Renal cortex interstitium (tissue), 11 donors: ENCODE data around the gene GPR156. TPM values are rescaled to one million over a fixed set of nuclear protein-coding genes. Genes with fewer than 3 reads are reported as not detected.
"Not testable (repeated sequence)": the region's sequence is repeated elsewhere in the genome, so short reads cannot be mapped to it uniquely, and the experiment has no call there.

Experiments
- DNase-seq, 11 donors: peaks; one replicate each; pipeline ENCODE4 v3.0.0-alpha.2; 2013; ENCODE audit warnings: low read depth in 9 of 11, low spot score in 4 of 11; ENCODE audit errors: extremely low read depth in 1 of 11
- polyA plus RNA-seq, 3 donors: library from polyadenylated mRNA; unstranded; fragments of 120-200 nt; gene quantifications; one replicate each; pipeline ENCODE4 v1.2.1, GENCODE V29; 2013; ENCODE audit not compliant: insufficient read length in 3 of 3

Gene GPR156
- polyA plus RNA-seq, 3 donors = 2.5 to 3.0 (median 2.7) TPM

DNA sequence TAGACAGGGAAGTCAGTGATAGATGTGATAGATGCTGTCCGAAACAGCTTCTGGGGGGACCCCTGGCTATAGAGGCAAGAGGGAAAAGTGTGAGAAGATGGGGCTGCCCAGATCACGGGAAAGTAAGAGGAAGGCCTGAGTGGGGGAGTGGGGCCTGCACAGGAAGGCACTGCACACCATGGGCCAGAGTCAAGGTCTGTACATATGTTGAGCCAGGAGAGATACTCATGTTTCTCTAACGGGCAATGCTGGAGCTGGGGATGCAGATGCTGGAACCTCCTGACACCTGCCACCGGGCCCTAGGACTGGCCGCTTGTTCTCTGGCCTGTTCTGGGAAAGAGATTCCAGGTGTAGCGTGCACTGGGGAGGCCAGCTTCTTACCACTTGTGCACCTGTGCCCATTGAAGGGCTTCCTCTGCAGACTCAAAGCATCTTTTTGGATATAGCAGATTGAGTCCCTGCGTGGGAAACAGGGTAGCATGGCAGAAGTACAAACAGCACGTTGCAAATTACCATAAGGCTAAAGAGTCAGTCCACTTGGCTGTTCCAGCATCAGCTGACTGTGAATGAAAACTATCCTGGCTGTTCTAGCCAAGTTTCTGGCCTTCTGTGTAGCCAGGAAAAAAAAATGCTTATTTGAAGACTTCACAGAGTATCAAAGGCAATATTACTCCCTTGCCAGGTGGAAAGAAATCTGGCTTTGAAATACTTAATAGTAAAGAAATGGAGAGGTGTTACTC lies 113.7 kb downstream of the GPR156 start:
- no peak for DNase-seq

GRCh38 chr3:120170223-120170622 lies 114.8 kb downstream of the GPR156 start:
- no peak for DNase-seq

DNA sequence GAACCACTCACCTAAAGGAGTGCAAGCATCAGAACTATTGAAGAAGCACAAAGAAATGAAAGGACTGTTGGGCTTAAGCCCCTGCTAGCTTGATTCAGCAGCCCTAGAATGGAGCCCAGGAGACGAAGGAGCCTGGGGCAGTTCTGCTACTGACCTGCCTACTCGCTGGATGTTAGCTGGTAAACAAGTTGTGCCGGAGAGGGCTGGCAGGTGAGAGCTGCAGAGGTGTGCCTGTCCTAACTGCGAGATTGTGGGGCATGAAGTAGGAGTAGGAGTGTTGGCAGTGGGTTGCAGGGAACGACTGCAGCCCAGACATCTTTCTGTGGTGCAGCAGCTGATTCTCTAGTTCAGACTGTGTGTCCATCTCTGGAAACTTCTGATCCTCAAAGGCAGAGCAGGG lies 115.6 kb downstream of the GPR156 start:
- DNase-seq = no peak

- DNase-seq = no peak
These were observed 116.4 kb downstream of the GPR156 start for GRCh38 chr3:120168611-120169010.

GRCh38 chr3:120168038-120168437 lies 117.0 kb downstream of the GPR156 start:
- no peak for DNase-seq

DNA sequence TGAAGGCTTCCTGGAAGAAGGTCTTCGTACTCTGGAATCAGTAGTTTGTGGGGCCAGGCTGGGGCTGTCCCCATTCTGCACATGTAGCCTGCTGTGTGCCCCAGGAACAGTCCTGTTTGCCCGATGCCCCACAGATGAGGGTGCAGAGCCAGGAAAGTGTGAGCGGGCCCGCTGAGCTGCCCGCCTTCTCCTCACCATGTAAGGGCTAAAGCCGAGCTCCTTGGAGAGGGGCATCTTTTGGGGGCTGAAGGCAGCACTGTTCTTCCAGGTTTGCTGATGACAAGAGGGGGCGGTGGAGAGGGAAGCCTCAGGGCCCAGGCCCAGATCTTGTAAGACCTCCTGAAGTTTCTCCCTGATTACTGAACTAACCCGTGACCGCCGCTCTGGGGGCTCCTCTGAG lies 117.5 kb downstream of the GPR156 start:
- no peak for DNase-seq

- DNase-seq = no peak
These were observed 121.2 kb downstream of the GPR156 start for GRCh38 chr3:120163816-120164215.

DNA sequence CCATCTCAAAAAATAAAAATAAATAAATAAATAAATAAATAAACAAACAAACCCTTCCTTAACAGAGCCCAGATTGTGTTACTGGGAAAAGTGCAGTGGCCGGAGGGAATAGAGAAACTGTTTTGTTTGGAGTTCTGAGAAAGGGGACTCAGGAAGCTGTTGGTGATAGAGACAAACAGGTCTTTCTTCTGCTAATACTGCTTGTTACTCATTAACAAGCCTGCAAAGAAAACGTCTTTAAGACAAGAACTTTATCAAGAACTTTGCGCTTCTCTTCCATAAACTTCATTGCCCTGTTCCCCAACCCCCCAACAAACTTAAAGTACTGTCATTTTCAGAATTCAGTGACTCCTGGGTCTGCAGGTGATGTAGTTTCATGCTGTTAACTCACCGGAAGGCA lies 122.0 kb downstream of the GPR156 start:
- no peak for DNase-seq

- DNase-seq = no peak
These were observed 122.6 kb downstream of the GPR156 start for GRCh38 chr3:120162400-120162799.

DNA sequence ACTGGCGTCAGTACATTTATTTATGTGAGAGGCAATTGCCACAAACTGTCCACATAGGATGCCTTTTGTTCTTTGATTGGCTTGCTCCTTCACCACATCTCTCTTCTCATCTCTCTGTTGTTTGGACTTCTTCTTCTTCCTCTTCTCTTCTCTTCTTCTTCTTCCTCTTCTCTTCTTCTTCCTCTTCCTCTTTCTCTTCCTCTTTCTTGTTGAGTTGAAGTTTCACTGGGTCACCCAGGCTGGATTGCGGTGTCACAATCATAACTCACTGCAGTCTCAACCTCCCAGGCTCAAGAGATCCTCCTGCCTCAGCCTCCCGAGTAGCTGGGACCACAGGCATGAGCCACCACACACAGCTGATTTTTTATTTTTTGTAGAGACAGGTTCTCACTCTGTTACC lies 123.1 kb downstream of the GPR156 start:
- no peak for DNase-seq

DNA sequence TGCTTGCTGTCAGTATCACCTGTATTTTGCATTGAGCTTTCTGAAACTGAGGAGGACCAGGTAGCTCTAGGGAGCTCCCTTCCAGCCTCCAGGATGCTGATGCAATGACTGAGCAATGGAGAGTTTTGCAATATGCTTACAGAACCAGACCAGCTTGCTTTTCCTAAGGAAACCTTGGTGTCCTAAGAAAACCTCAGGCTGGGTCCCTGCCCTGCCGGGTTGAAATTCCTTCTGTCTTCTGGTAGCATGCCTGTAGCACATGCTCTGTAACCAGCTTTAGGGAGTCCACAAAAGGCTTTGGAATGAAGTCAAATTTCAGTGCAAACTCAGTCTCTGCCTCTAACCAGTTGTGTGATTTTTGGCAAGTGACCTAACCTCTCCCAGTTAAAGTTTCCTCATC lies 125.0 kb downstream of the GPR156 start:
- DNase-seq = no peak

DNA sequence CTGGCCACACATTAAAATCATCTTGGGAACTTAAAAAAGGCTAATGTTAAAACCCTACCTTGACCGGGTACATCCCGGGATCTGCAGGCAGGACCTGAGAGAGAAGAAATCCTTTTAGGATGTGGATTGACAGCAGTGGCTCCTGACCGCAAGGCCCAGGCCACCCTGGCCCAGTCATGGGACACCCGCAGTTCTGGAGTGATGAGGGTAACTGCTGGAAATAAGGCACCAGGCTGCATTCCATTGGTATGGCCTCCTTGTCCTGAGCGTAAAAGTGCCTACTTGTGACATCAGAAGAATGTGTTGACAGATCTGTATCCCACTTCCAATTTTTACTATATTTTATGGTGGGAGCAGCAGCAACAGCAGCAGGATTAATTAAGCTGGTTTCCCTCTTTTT lies 127.3 kb downstream of the GPR156 start:
- no peak for DNase-seq

DNA sequence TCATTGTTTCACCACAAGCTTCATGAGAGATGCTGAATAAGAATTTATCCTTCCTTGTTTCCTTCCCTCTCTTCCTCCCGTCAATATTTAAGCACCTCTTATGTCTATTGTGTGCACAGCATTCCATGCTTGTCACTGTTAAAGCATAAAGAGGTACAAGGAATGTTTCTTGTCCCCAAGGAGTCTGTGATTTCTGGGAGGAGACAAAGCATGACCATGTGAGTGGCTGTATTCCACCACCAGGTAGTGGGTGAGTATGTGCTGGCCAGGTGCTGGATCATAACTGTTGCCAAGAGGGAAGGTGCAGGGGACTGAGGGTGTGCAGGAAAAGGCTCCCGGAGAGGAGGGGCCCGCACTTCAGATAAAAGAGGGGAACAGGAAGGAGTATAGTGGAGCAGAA lies 127.9 kb downstream of the GPR156 start:
- DNase-seq = no peak

GRCh38 chr3:120156699-120157098 lies 128.3 kb downstream of the GPR156 start:
- DNase-seq = no peak

DNA sequence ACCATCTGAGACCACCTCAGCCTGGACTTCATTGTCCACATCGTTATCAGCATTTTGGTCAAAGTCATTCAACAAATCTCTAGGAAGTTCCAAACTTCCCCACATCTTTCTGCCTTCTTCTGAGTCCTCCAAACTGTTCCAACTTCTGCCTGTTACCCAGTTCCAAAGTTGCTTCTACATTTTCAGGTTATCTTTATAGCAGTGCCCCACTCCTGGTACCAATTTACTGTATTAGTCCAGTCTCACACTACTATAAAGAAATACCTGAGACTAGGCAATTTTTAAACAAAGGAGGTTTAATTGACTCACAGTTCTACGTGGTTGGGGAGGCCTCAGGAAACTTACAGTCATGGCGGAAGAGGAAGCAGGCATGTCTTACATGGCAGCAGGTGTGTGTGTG lies 129.3 kb downstream of the GPR156 start:
- DNase-seq = not testable (repeated sequence)

DNA sequence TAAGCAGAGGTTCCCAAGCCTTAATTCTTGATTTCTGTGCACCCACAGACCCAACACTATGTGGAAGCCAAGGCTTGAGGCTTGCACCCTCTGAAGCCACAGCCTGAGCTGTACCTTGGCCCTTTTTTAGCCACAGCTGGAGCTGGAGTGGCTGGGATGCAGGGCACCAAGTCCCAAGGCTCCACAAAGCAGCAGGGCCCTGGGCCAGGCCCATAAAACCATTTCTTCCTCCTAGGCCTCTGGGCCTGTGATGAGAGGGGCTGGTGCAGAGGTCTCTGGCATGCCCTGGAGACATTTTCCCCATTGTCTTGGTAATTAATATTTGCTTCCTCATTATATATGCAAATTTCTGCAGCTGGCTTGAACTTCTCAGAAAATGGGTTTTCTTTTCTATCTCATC lies 129.9 kb downstream of the GPR156 start:
- DNase-seq = no peak

DNA sequence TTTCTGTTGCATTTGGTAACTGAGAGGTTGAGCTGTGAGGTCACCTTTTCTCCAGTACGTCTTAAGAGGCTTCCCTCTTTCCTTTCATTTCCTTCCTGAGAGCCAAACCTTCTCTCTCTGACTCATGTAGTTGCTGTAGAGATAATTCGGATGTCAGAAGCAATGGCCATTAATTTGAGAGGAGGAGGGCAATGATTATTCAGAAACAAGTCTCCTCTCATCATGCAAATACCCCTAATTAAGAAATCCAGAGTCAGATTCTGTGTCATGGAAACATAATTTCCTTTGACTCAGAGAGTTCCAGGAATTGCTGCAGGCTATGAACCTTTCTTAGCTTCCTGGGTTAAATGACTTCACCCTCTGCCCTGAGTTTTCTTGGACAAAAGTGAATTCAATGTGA lies 131.7 kb downstream of the GPR156 start:
- DNase-seq = no peak

DNA sequence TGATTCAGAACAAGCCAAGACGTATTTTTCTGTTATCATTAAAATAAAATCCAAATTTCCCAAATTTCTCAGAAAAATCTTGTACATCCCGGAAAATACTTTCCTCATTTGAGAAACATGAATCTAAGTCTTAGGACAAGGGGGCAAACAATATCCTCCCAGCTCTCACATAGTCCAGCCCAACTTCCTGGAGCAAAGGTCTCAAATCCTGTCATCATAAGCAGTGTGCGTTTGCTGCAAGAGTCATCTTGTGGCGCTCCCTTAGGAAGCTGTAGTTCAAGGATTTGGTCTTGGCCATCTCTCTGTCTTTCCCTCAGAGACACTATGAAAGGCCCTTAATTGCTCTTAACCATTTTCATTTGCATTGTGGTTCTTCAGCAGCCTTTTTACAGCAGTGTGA lies 133.2 kb downstream of the GPR156 start:
- DNase-seq = no peak

- DNase-seq = no peak
These were observed 136.7 kb downstream of the GPR156 start for GRCh38 chr3:120148187-120148949.

DNA sequence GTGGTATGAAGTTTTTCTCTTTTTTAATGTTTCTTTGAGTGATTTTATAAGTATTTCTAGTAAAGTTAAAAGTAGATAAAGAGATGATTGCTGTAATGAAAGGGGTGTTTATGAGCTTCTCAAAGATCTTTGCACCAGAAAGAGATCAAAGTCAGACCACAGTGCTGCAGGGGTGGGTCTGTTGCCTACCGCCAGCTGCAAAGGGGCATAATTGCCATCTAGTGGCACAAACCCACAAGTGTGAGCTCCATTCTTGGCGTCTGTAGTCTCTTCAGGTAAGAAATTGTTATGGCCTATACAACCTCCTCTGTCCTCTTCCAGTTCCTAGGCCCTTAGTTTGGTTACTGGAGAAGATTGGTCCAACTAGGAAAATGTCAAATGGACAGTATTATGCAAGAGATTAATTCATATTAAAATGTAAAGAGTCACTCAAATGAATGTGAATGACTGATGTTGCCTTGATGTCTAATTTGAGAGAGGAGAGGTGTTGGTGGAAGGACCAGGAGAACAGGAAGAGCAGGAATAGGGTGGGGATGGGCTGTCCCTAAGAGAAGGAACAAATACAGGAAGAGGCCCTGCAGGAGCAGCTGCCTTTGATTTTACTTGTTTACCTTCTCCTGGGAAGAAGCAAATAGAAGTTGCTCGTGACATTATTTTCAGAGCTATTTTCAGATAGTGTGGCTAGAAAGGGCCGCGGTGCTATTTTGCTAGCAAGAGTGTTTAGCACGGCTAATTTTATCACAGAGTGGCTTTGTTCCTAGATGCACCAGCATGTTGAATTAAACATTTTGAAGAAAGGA lies 137.8 kb downstream of the GPR156 start:
- no peak for DNase-seq
